PC-9 (cell line): Measurements from ENCODE around the gene OLFML2A. TPM values are rescaled to one million over a fixed set of nuclear protein-coding genes. Genes with fewer than 3 reads are reported as not detected.

Source experiments
- BruUV-seq: library from RNA; stranded (reverse); fragments of 400-500 nt; replicated peaks from 2 replicates; lab custom pipeline; 2021; lab: Mats Ljungman, UMichigan
- CTCF ChIA-PET: fragments of 300-600 bp; sonication (Branson Sonifier 250); formaldehyde crosslinking; loops from one replicate; lab custom pipeline; 2022; ENCODE audit warnings: antibody characterized with exemption; lab: Charles Lee
- POLR2A ChIA-PET: fragments of 300-600 bp; sonication (Branson Sonifier 250); formaldehyde crosslinking; loops from one replicate; lab custom pipeline; 2022; ENCODE audit warnings: antibody characterized with exemption; ENCODE audit not compliant: unreplicated experiment; lab: Charles Lee
- DNase-seq, 2 experiments: peaks; one replicate each; pipeline versions ENCODE4 v3.0.0 to v3.0.0-alpha.2; 2015 to 2022; ENCODE audit warnings: mixed read lengths in 1 of 2
- H2AFZ ChIP-seq: fragments of 200-600 bp; sonication (generic); 2 replicates; pipeline ENCODE4 v1.8.1; 2017; ENCODE audit warnings: antibody characterized with exemption
- H3F3A ChIP-seq: fragments of 200-600 bp; sonication (generic); 2 replicates; pipeline ENCODE4 v1.8.1; 2017; ENCODE audit warnings: antibody characterized with exemption, mild to moderate bottlenecking, low read depth; ENCODE audit not compliant: insufficient read depth
- H3K27ac ChIP-seq: fragments of 200-600 bp; sonication (generic); 2 replicates; pipeline ENCODE4 v1.6.1; 2016; ENCODE audit warnings: mixed run types
- H3K27me3 ChIP-seq: fragments of 200-600 bp; sonication (generic); 2 replicates; pipeline ENCODE4 v1.6.1; 2016; ENCODE audit warnings: low read depth, mixed run types; ENCODE audit not compliant: insufficient read depth
- H3K36me3 ChIP-seq: fragments of 200-600 bp; sonication (generic); 2 replicates; pipeline ENCODE4 v1.6.1; 2016; ENCODE audit warnings: low read depth, mixed run types
- H3K4me1 ChIP-seq: fragments of 200-600 bp; sonication (generic); replicated peaks from 2 replicates; pipeline ENCODE4 v1.6.1; 2016; ENCODE audit warnings: mixed run types; ENCODE audit not compliant: insufficient read depth
- H3K4me2 ChIP-seq: fragments of 200-600 bp; sonication (generic); 2 replicates; pipeline ENCODE4 v1.6.1; 2017; ENCODE audit warnings: mixed run types
- H3K4me3 ChIP-seq: fragments of 200-600 bp; sonication (generic); 2 replicates; pipeline ENCODE4 v1.6.1; 2016; ENCODE audit warnings: mixed run types
- H3K79me2 ChIP-seq: fragments of 200-600 bp; sonication (generic); 2 replicates; pipeline ENCODE4 v1.6.1; 2017; ENCODE audit warnings: low read depth, mixed run types
- H3K9me2 ChIP-seq: fragments of 200-600 bp; sonication (generic); 2 replicates; pipeline ENCODE4 v1.8.1; 2017; ENCODE audit warnings: mild to moderate bottlenecking; ENCODE audit not compliant: insufficient read depth
- H3K9me3 ChIP-seq: fragments of 200-600 bp; sonication (generic); 2 replicates; pipeline ENCODE4 v1.8.1; 2016; ENCODE audit warnings: low read depth; ENCODE audit not compliant: insufficient read depth
- H4K20me1 ChIP-seq: fragments of 200-600 bp; sonication (generic); 2 replicates; pipeline ENCODE4 v1.8.1; 2017; ENCODE audit not compliant: insufficient read depth
- CTCF ChIP-seq: fragments of 200-600 bp; sonication (generic); conservative IDR thresholded peaks from 2 replicates; pipeline ENCODE4 v1.6.1; 2017; ENCODE audit warnings: mixed run types, antibody characterized with exemption, mild to moderate bottlenecking, moderate library complexity
- EZH2 ChIP-seq: fragments of 200-600 bp; sonication (generic); IDR thresholded peaks from 2 replicates; pipeline ENCODE4 v1.8.0; 2017; ENCODE audit warnings: antibody characterized with exemption, low read depth
- intact Hi-C: fragments of 100-400 bp; cut with micrococcal nuclease; formaldehyde crosslinking; loops from one replicate; pipeline ENCODE4 v1.10.0; 2022; ENCODE audit not compliant: unreplicated experiment
- total RNA-seq: library from RNA; stranded (reverse); gene quantifications from 2 replicates; pipeline ENCODE4 v1.2.3, GENCODE V29; 2021

Gene OLFML2A
- total RNA-seq, 1 experiment from 2014 or later, result 5.7 TPM

- POLR2A ChIA-PET, result no interaction called here
- Histone ChIP-seq H3F3A (peaks cover 32% of the 10 kb centered on the region), H3K79me2 (peaks cover 86% of the 10 kb centered on the region), H3K36me3 (no peaks in the 10 kb centered on the region), H3K4me3 (no peak overlapping the region), H3K9me2 (no peaks in the 10 kb centered on the region), H3K27ac (no peak overlapping the region), H3K4me2 (no peak overlapping the region), H3K4me1 (peaks cover 24% of the 10 kb centered on the region), H4K20me1 (peaks cover 12% of the 10 kb centered on the region), H3K27me3 (no peaks in the 10 kb centered on the region), H3K9me3 (no peaks in the 10 kb centered on the region), H2AFZ (no peak overlapping the region)
- CTCF ChIA-PET, result interaction anchor here (0.6 to 1.0 kb wide), 3 partner anchors 22 to 626 kb away, joined by 3 to 7 read pairs (median 6); no protein-coding TSS in a partner anchor
- TF ChIP-seq EZH2 (no peak), CTCF (no peak)
- no TSS peak for BruUV-seq
- intact Hi-C loops, result no loop called here
- DNase-seq, result no peak
These were observed 19.3 kb upstream of the OLFML2A start for GRCh38 chr9:124757616-124758015.

- Histone ChIP-seq H2AFZ (no peak overlapping the region), H3K9me2 (no peaks in the 10 kb centered on the region), H3K4me3 (no peak overlapping the region), H3K9me3 (no peaks in the 10 kb centered on the region), H3F3A (peaks cover 28% of the 10 kb centered on the region), H3K79me2 (peaks cover 89% of the 10 kb centered on the region), H4K20me1 (peaks cover 12% of the 10 kb centered on the region), H3K36me3 (no peaks in the 10 kb centered on the region), H3K27ac (no peak overlapping the region; the same call in 1 of the 2 replicates), H3K4me2 (peak overlapping the region; percentile 8), H3K27me3 (no peaks in the 10 kb centered on the region), H3K4me1 (peaks cover 20% of the 10 kb centered on the region)
- no peak for DNase-seq
- TF ChIP-seq EZH2 (no peak), CTCF (no peak)
- POLR2A ChIA-PET, result no interaction called here
- no TSS peak for BruUV-seq
- CTCF ChIA-PET, result interaction anchor here (0.6 to 1.6 kb wide), 3 partner anchors 31 to 625 kb away, joined by 3 to 6 read pairs (median 5); no protein-coding TSS in a partner anchor
- intact Hi-C loops, result no loop called here
These were observed 18.9 kb upstream of the OLFML2A start for GRCh38 chr9:124758061-124758460.

- no TSS peak for BruUV-seq
- no peaks in the 10 kb centered on the region for H3K36me3 ChIP-seq
- no peak for TF ChIP-seq EZH2
- H3K4me1 ChIP-seq, result peaks cover 14% of the 10 kb centered on the region
- no peak overlapping the region for H2AFZ ChIP-seq
- H4K20me1 ChIP-seq, result peaks cover 12% of the 10 kb centered on the region
- no peaks in the 10 kb centered on the region for H3K9me2 ChIP-seq
- no peak for DNase-seq
- H3K79me2 ChIP-seq, result peaks cover 91% of the 10 kb centered on the region
- H3K4me3 ChIP-seq, result no peak overlapping the region
- H3F3A ChIP-seq, result peaks cover 22% of the 10 kb centered on the region
- H3K27ac ChIP-seq, result peak overlapping the region; percentile 13
- CTCF ChIA-PET, result interaction anchor here (1.6 kb wide), 1 partner anchor 141 kb away, joined by 5 read pairs; no protein-coding TSS in a partner anchor
- no peaks in the 10 kb centered on the region for H3K9me3 ChIP-seq
- no peaks in the 10 kb centered on the region for H3K27me3 ChIP-seq
- H3K4me2 ChIP-seq, result peak overlapping the region; percentile 8; the same call in 1 of the 2 replicates
- intact Hi-C loops, result no loop called here
- POLR2A ChIA-PET, result no interaction called here
These were observed 18.2 kb upstream of the OLFML2A start for GRCh38 chr9:124758691-124759090.

GRCh38 chr9:124759327-124759726 is 17.6 kb upstream of the OLFML2A start:
- Histone ChIP-seq H3K27ac (peak overlapping the region; percentile 13; the same call in 1 of the 2 replicates), H3K4me2 (0 out of 2 replicates have a peak overlapping the region, but pooled peaks have one; percentile 8), H4K20me1 (peaks cover 15% of the 10 kb centered on the region), H3K79me2 (peaks cover 91% of the 10 kb centered on the region), H3K9me2 (no peaks in the 10 kb centered on the region), H3K36me3 (no peaks in the 10 kb centered on the region), H3K4me1 (peaks cover 7% of the 10 kb centered on the region), H2AFZ (no peak overlapping the region), H3K9me3 (no peaks in the 10 kb centered on the region), H3K27me3 (no peaks in the 10 kb centered on the region), H3K4me3 (no peak overlapping the region), H3F3A (peaks cover 18% of the 10 kb centered on the region; the same call in 1 of the 2 replicates)
- no peak for DNase-seq
- POLR2A ChIA-PET, result no interaction called here
- BruUV-seq, result no TSS peak
- TF ChIP-seq CTCF, result no peak
- no peak for TF ChIP-seq EZH2
- intact Hi-C loops, result no loop called here
- CTCF ChIA-PET, result interaction anchor here (1.6 kb wide), 1 partner anchor 142 kb away, joined by 5 read pairs; no protein-coding TSS in a partner anchor
